ENCODE measurements around the gene NEDD1. TPM values are rescaled to one million over a fixed set of nuclear protein-coding genes. Genes with fewer than 3 reads are reported as not detected.

Gene NEDD1
- total RNA-seq, 1 donor from 2014 or later: 25.1 TPM

- TF ChIP-seq, protein P1, sequence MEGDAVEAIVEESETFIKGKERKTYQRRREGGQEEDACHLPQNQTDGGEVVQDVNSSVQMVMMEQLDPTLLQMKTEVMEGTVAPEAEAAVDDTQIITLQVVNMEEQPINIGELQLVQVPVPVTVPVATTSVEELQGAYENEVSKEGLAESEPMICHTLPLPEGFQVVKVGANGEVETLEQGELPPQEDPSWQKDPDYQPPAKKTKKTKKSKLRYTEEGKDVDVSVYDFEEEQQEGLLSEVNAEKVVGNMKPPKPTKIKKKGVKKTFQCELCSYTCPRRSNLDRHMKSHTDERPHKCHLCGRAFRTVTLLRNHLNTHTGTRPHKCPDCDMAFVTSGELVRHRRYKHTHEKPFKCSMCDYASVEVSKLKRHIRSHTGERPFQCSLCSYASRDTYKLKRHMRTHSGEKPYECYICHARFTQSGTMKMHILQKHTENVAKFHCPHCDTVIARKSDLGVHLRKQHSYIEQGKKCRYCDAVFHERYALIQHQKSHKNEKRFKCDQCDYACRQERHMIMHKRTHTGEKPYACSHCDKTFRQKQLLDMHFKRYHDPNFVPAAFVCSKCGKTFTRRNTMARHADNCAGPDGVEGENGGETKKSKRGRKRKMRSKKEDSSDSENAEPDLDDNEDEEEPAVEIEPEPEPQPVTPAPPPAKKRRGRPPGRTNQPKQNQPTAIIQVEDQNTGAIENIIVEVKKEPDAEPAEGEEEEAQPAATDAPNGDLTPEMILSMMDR (IDR thresholded peaks at IDR 0.05; ENCODE audit: unreplicated experiment): no peak
- H3K4me3 Mint-ChIP-seq: no peak overlapping the region
- H3K4me1 Mint-ChIP-seq: peaks cover 30% of the 10 kb centered on the region
- no peaks in the 10 kb centered on the region for H3K27me3 Mint-ChIP-seq (ENCODE audit: low read depth)
- DNase-seq (ENCODE audit: low spot score in 2 of 2, unreplicated experiment in 2 of 2): no peak
- H3K27ac Mint-ChIP-seq: no peak overlapping the region
- H3K9me3 Mint-ChIP-seq: peaks cover 7% of the 10 kb centered on the region
- peaks cover 8% of the 10 kb centered on the region for H3K36me3 Mint-ChIP-seq
Measured at GRCh38 chr12:96912261-96912660, 5.2 kb downstream of the NEDD1 start.

DNA sequence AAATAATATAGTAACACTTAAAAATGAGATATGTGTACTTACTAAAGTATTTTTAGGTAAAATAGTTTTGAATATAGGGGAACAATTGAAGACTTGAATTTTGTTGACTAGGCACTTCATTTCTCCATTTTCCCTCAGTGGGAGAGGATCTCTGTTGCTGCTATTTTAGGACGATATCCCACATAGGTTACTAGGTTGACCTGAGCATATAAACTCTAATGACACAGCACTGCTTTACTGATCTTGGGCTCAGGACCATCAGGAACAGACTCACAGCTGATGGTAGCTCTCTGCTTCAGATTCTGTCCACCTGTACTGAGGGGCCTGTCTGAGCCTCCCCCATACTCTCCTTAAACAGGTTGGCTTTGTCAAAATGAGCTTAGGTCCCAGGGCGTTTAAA is 5.9 kb downstream of the NEDD1 start:
- Mint-ChIP-seq H3K36me3 (peaks cover 8% of the 10 kb centered on the region), H3K27me3 (ENCODE audit: low read depth) (no peaks in the 10 kb centered on the region), H3K4me1 (peaks cover 24% of the 10 kb centered on the region), H3K4me3 (no peak overlapping the region), H3K9me3 (peaks cover 7% of the 10 kb centered on the region), H3K27ac (no peak overlapping the region)
- DNase-seq (ENCODE audit: low spot score in 2 of 2, unreplicated experiment in 2 of 2): no peak
- TF ChIP-seq, protein P1 (IDR thresholded peaks at IDR 0.05; ENCODE audit: unreplicated experiment): no peak

- DNase-seq (ENCODE audit: low spot score in 2 of 2, unreplicated experiment in 2 of 2): no peak
- H3K9me3 Mint-ChIP-seq: peaks cover 18% of the 10 kb centered on the region
- H3K27me3 Mint-ChIP-seq (ENCODE audit: low read depth): no peaks in the 10 kb centered on the region
- TF ChIP-seq, protein P1 (IDR thresholded peaks at IDR 0.05; ENCODE audit: unreplicated experiment): no peak
- peaks cover 28% of the 10 kb centered on the region for H3K36me3 Mint-ChIP-seq
- H3K27ac Mint-ChIP-seq: peak overlapping the region; percentile 37
- H3K4me1 Mint-ChIP-seq: peaks cover 2% of the 10 kb centered on the region
- no peak overlapping the region for H3K4me3 Mint-ChIP-seq
Measured at GRCh38 chr12:96919510-96920210, 12.6 kb downstream of the NEDD1 start.

GRCh38 chr12:96948782-96949181 is 41.7 kb downstream of the NEDD1 start:
- Mint-ChIP-seq H3K9me3 (no peaks in the 10 kb centered on the region), H3K27ac (no peak overlapping the region), H3K27me3 (ENCODE audit: low read depth) (no peaks in the 10 kb centered on the region), H3K36me3 (peaks cover 33% of the 10 kb centered on the region), H3K4me1 (no peaks in the 10 kb centered on the region), H3K4me3 (no peak overlapping the region)
- no peak for DNase-seq (ENCODE audit: low spot score in 2 of 2, unreplicated experiment in 2 of 2)
- TF ChIP-seq, protein P1 (IDR thresholded peaks at IDR 0.05; ENCODE audit: unreplicated experiment): no peak

DNA sequence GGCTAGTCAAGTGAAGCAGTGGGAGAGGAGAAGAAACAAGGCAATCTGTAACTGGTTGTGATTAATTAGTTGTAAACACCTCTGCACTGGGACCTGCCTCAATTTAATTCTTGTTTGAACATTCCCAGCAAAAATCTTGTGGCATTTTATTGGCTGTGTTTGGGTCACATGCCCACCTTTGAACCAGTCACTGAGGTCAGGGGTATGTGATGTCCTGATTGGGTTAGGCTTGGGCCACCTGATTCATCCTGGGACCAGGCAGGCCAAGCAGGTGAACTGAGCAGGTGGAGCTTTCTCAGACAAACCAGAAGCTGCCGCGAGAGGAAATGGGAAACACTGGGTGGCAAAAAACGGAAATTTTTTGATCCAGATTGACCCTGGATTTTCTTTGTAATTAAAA is 72.5 kb downstream of the NEDD1 start:
- H3K27ac Mint-ChIP-seq: no peak overlapping the region

More for the DNA sequence above, 72.5 kb downstream of the NEDD1 start:
- no peak for DNase-seq (ENCODE audit: low spot score in 2 of 2, unreplicated experiment in 2 of 2)
- no peaks in the 10 kb centered on the region for H3K9me3 Mint-ChIP-seq
- H3K4me1 Mint-ChIP-seq: peaks cover 5% of the 10 kb centered on the region
- H3K36me3 Mint-ChIP-seq: no peaks in the 10 kb centered on the region
- H3K4me3 Mint-ChIP-seq: no peak overlapping the region
- H3K27me3 Mint-ChIP-seq (ENCODE audit: low read depth): peaks cover 7% of the 10 kb centered on the region
- TF ChIP-seq, protein P1 (IDR thresholded peaks at IDR 0.05; ENCODE audit: unreplicated experiment): no peak
